GM11168 (cell line): ENCODE measurements around the gene IQCH.
"Not testable (repeated sequence)": the region's sequence is repeated elsewhere in the genome, so short reads cannot be mapped to it uniquely, and the experiment has no call there.

Experiments
- in situ Hi-C: fragments of 300-500 bp; cut with MboI; formaldehyde crosslinking; loops from one replicate; pipeline ENCODE4 v1.12.0; 2022; ENCODE audit warnings: low sequenced_read_pairs; ENCODE audit not compliant: unreplicated experiment

The IQCH gene

DNA sequence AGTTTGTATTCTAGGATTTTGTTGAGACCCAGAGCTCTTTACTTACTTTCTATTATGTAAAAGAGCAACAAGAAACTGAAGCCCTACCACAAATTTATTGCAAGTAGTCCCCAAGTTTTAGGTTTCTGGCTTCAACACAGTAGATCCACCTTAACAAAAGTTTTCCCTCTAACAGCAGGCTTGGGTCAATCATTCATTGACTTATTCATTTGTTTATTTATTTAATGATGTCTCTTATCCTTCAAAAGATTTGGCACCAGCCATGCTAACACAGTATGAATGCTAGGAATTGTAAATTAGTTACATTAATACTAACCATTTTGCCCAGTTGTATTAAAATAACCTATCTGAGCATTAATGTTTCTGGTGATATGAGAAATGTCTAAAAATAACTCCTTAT lies 88.6 kb downstream of the IQCH start:
- in situ Hi-C loops = no loop called here

DNA sequence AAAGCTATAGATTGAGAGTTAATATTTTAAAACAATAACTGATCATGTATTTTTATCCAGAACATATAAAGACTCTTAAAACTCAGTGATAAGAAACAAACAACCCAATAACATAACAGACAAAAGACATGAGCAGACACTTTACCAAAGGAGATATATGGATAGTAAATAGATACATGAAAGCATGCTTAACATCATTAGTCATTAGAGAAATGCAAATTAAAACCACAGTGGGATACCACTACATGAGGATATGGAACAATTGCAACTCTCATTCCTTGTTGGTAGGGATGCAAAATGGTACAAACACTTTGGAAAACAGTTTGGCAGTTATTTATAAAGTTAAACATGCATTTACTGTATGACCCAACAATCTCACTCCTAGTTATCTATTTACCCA lies 95.0 kb downstream of the IQCH start:
- in situ Hi-C loops = no loop called here

DNA sequence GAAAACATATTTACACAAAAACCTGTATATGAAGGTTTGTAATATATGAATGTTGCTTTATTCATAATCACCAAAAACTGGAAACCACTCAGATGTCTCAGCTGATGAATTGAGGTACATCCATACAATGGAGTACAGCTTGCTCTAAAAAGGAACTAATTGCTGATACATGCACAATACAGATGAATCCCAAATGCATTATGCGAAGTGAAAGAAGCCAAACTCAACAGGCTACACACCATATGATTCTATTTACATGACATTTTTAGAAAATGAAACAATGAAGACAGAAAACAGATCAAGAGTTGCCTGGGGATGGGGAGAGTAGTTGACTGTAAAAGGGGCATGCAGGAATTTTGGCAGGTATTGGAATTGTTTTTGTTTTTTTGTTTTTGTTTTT lies 95.5 kb downstream of the IQCH start:
- in situ Hi-C loops = no loop called here

DNA sequence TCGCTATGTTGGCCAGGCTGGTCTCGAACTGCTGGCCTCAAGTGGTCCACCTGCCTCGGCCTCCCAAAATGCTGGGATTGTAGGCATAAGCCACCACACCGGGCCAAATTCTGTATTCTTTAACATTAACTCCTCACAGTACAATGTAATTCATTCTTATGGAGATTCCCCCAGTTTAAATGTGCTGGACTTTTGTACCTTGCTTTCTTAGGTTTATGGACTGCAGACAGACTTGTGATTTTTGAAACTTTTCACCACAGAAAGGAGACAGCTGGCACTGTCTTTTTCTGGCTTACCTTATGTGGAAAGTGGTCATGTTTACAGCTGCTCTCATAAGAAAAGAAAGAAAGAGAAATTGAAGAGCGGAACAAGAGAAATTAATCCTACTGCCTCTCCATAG lies 103.8 kb downstream of the IQCH start:
- in situ Hi-C loops = no loop called here

DNA sequence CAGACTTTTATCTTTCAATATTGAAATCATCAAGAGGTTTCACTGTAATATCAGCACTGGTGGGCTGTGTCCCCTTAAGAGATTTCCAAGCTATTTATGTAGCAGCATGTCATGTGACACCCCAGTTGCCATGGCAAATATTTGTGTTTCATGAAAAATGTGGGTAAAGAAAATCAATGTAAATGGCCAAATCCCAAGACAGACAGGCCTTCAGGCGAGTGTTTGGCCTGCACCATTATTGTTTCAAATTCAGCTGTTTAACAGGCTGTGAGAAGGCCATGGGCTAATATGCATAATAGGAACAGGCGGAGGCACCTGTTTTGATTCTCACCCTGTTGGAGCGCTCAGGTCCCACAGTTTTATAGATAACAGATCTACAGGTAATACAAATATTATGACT lies 104.2 kb downstream of the IQCH start:
- in situ Hi-C loops = no loop called here

DNA sequence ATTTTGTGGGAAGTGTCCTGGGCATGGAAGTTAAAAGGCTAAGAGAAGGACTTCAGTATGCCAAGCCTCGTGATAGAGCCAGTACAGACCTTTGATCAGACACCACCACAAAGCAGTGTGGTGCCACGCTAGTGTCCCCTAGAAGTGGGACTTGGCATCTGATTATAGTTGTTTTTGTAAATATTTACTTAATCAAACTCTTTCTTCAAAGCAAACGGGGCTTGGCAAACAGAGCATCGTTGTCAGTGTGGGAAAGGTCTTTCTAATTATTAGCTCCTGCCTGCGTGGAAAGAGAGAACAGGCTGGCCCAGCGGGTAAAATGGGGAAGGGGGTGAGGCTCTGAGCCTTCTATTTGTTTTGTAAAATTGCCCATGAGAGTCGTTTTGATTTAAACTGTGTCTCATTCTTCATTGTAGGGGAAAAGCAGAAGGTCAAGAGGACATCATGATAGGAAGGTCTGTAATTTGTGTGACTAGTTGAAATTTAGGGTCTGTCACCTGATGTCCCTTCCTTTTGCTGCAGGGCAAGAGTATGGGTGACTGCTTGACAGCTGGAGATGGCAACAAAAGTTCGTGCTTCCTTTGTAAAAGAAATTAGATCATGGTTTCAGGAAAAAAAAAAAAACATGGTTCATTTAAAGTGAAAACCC lies 105.0 kb downstream of the IQCH start:
- in situ Hi-C loops = no loop called here

DNA sequence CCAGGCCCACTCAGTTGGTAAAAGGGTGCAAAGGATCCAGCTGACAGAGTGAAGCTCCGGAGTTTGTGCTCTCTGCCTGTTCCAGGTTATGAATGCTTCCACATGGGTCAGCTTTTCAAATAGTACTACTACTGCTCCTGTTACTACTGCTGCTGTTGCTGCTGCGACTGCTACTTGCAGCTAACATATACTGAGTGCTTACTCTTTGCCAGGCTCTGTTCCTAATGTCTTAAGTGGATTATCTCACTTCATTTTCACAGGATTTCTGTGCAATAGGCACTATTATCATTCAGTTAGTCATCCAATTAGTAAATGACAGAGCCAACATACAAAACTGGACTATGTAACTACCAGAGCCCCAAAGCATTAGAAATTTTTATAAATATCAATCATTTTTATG lies 106.5 kb downstream of the IQCH start:
- in situ Hi-C loops = no loop called here

DNA sequence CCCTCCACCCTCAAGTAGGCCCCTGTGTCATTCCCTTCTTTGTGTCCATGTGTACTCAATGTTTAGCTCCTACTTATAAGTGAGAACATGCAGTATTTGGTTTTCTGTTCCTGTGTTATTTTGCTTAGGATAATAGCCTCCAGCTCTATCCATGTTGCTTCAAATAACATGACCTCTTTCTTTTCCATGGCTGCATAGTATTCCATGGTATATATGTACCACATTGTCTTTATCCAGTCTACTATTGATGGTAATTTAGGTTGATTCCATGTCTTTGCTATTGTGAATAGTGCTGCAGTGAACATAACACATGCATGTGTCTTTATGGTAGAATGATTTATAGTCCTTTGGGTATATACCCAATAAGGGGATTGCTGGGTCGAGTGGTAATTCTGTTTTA lies 109.1 kb downstream of the IQCH start:
- in situ Hi-C loops = not testable (repeated sequence)

DNA sequence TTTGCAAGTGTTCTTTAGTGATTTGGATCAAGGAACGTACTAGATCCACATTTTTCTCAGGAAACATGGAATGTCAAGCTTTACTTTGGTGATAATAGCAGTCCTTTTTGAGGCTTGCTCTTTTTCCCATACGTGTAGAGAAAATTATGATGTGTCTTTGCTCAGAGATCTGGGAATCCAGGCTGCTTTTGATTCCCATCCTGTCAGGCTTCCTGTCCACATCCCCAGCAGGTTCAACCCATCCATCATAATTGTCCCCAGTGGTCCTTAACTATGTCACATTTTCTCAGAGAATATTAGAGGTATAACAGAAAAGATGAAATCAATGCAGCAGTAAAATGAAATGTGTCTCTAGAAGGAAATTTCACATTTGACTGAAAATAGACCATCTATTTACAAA lies 111.4 kb downstream of the IQCH start:
- in situ Hi-C loops = no loop called here

DNA sequence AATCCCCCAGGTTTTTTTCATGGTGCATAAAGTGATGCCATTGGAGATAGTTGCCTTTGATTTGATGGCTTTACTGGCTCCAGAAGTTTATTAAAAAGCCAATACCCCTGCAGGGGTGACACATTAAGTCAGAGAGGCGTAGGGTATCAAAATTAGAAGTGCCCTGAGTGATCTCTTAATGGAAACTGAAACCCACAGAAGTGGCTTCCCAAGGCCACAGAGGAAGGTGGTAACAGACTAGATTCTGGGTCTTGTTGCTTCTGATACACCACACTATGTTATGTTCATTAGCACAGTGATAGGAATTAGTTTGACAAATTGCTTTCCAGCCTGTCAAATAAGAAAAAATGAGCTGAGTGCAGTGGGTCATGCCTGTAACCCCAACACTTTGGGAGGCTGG lies 112.3 kb downstream of the IQCH start:
- in situ Hi-C loops = no loop called here

DNA sequence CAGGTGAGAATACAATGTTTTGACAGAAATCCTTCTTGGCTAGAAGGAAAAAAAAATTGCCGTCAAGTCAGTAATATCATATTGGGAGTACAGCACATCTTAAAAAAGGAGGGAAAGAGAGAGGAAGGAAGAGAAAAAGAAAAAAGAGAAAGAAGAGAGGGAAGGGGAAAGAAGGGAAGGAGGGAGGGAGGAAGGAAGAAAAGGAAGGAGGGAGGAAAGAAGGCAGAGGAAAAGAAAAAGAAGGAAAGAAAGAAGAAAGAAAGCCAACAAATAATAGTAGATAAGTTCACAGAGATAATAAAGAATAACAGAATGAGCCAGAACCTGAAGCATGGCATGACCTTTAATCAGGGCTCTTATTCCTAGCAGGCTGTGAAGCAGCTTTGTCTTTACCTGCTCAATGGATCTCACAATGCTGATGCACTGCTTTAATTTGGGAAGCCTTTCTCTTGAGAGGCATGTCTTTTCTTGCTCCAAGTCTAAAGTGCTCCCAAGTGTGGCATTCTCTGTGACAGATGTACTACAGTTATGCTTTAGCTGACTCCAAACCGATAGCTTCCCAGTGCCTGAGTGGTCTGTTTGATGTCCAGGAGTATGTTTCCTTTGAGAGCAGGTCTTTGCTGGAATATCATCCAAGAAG lies 114.9 kb downstream of the IQCH start:
- in situ Hi-C loops = no loop called here

DNA sequence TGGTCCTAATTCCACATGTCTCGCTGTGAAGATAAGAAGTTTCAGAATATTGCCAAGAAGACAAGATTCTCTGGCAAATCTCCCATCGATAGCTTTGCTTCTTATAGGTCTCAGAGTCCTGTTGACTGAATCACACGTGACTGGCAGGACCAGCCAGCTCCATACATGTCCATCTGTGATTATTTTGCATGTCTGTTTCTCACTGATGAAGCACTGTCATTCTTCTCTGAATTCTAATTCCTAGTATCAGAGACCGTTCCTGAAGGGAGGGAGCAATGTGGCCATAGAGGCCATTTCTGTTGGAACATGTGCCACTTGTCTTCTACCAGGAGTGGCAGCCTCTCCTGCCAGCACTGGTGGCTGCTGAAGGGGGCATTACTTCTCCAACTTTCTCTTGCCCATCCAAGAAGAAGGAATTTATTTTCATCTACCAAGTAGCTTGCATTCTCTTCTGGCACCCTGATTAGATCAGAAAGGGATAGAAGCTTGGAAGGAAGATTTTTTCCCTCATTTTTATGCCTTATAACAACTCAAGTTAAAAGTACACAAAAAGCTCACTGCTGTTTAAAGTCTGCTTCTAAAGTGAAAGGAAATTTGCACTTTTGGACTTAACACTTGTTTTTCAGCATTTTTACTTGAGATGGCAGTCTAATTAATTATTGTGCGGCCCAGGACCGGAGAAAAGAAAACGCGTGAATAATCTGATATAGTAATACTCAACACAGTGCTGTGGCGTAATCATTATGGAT lies 115.8 kb downstream of the IQCH start:
- in situ Hi-C loops = no loop called here

DNA sequence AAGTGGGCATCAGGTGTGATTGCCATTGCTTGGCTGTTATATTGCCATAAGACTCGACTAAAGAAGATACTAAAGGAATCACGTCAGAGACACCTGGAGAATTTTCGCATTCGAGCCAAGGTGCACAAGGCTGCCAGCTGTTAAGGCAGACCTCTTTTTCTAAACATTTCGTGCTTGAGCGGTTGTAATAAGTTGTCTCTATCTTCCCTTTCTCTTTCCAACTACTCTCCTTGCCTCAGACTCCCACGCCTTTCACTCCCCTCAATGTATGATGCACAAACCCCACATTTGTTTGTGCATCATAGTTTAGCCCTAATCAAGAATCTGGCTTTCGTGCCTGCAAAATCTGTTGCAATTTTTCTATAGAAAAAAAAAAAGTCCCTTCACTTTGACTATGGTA lies 118.0 kb downstream of the IQCH start:
- in situ Hi-C loops = no loop called here

DNA sequence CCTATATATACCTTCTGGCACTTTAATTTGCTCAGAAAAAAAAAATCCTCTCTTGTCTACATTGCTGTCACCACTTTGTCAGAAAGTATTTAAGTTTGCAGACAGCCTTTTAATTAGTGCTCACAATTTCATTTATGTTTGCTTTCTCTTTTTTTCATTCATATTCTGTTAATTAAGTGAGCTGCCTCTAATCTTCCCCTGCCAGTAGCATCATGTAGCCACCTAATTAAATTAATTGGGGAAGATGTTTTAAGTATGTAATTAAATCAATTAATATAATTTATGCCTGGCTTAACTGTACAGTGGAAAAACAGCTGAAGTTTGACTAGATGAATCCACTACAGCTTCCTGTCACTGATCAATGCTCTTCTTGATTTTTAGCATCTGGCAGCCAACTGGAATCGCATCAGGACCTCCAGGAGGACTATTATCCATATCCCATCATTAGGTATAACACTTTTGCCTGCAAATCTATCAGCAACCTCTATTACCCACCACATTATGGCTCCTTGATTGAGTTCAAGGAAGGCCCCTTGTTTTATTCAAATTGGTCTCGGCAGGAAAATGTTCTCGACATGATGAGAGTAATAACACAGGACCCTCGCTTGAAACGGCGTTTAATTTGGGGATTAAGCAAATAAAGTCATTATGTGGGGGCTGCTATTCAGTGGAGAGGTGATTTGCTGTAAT lies 118.5 kb downstream of the IQCH start:
- in situ Hi-C loops = no loop called here

DNA sequence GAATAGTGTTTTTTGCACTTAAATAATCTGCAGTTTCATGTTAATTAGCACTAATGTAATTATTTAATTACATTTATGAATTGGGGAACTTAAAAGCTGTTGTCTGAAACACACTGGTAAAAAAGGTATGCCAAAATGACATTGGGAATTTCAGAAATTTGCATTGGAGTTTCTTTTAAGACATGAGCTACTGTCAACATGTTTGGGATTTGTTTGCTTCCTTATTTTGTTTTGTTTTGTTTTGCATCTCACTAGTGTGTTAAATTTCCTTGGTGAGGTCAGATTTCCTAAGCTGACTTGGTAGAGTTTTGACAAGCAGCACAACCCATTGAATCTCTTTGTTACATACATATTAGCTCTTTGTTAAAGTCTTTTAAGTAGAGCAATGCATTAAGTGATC lies 119.4 kb downstream of the IQCH start:
- in situ Hi-C loops = no loop called here

DNA sequence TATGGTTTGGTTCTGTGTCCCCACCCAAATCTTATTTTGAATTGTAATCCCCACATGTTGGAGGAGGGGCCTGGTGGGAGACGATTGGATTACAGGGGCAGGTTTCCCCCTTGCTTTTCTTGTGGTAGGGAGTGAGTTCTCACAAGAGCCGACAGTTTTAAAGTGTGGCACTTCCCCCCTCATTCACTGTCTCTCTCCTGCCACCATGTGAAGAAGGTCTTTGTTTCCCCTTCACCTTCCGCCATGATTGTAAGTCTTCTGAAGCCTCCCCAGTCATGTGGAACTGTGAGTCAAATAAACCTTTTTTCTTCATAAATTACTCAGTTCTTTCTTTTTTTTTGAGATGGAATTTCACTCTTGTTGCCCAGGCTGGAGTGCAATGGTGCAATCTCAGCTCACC lies 124.9 kb downstream of the IQCH start:
- in situ Hi-C loops = no loop called here

DNA sequence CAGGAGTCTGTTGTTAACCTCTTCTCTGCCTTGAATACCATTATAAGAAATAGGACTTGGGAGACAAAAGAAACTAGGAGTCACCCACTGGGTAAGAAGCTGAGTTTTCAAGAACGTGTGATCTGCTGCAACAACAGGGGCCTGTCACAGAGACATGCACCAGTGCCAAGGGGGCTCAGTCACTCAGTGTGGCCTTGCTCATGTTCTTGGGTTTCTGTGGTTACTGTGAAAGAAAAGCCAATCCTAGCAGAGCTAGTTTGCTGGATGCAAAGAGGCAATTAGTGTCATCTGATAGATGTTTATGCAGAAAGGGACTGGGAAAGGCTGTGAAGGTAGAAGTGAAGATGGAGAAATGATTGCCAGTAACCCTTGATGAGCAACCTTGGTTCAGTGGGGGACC lies 126.3 kb downstream of the IQCH start:
- in situ Hi-C loops = no loop called here

DNA sequence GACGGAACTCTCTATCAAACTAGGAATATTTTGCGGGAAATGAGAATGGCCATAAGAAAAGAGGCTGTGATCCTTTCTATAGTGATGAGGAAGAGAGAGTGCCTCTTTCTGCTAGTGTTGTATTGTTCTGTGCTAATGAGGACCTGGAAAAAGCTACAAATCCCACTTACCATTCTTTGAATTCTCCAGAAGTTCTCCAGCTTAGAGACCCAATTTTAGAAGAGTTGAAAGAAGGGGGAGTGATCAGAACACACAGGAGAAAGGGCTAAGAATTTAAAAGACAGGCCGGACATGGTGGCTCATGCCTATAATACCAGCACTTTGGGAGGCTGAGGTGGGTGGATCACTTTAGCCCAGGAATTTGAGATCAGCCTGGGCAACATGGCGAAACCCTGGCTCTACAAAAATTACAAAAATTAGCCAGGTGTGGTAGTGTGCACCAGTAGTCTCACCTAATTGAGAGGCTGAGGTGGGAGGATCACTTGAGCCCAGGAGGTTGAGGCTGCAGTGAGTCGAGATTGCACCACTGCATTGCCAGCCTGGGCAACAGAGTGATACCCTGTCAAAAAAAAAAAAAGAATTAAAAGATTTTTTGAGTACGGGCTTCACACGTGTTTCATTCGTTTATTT lies 126.9 kb downstream of the IQCH start:
- in situ Hi-C loops = no loop called here

DNA sequence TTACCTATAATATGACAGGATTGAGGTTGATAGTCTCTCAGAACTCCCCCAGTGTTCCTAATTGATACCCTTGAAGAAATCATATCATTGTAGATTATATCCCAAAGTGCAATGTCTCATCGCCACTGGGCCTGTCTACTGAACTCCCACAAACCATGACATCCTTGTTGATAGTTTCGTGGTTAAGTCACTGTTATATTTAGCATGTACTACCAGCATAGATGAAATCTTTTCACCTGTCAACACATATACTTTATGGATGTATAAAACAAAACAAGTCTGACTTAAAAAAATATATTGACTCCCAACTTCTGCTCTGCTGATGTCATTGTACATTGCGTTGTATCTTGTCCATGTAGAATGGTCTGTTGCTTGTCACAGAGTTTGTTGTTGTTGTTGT lies 128.1 kb downstream of the IQCH start:
- in situ Hi-C loops = no loop called here

DNA sequence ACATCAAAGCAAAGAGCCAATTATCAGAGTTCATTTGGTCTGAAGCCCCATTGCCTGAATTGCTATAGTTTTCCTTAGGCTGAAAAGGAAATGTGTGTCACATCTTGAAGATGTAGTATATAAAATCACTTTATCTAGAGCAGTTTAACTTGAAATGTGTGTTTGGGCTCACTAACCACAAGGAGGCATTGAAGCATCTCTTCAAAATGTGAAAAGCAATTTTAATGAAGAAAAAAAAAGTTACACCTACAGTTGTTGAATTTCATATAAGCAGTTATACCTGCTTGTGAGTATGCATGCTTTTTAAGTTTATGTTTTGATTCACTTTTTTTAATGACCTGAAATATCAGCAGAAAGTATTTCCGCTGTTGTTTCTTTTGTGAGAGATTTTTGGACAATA lies 129.3 kb downstream of the IQCH start:
- in situ Hi-C loops = no loop called here

DNA sequence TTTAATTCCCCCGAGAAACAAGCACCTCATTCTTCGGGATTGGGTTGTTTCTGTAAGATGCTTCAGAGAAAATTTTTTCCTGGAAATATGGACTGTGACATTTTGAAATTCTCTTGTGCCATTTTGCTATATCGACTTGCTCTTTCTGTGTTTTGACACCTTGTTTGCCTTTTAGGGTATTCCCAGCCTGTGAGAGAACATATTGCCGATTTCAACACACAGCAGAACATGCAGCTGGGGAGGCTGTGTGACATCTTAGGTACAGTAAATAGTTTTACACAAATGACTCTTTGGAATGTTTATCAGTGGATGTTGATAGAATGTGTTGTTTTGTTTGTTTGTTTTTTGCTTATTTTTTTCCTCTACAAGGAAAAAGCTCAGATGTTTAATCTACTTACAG lies 130.2 kb downstream of the IQCH start:
- in situ Hi-C loops = no loop called here
